ENCODE results near the gene TMEM200C.

- TF ChIP-seq CTCF (conservative IDR thresholded peaks at IDR 0.05; ENCODE audit: low read length) (no peak), EZH2phosphoT487 (IDR thresholded peaks at IDR 0.05; ENCODE audit: borderline replicate concordance, low read depth, low read length) (no peak)
These were observed 4.0 kb downstream of the TMEM200C start for GRCh38 chr18:5891184-5891853.

Measured in OCI-LY7 (cell line).